IMR-90 (cell line): ENCODE data around the gene CDH1. TPM values are rescaled to one million over a fixed set of nuclear protein-coding genes. Genes with fewer than 3 reads are reported as not detected.

Experiments
- ATAC-seq: fragments of 200-7000 bp; cut with Tn5 transposase; 2 replicates; pipeline ENCODE4 v1.9.1; 2020; ENCODE audit warnings: low read depth, mild to moderate bottlenecking, moderate library complexity
- BruUV-seq: library from RNA; stranded (reverse); fragments of 400-500 nt; replicated peaks from 2 replicates; lab custom pipeline; 2021; lab: Mats Ljungman, UMichigan
- CTCF ChIA-PET: fragments of 300-600 bp; formaldehyde crosslinking; extraction: SDS; loops from one replicate; lab custom pipeline; 2021; ENCODE audit warnings: antibody characterized with exemption; lab: Yijun Ruan, JAX
- POLR2A ChIA-PET: fragments of 300-600 bp; sonication (Branson Sonifier 250); formaldehyde crosslinking; loops from one replicate; lab custom pipeline; 2022; ENCODE audit warnings: antibody characterized with exemption; ENCODE audit not compliant: unreplicated experiment; lab: Charles Lee
- DNase-seq: peaks from one replicate; pipeline ENCODE4 v3.0.0; 2013
- H2AFZ ChIP-seq: replicated peaks from 2 replicates; pipeline ENCODE3; 2013; ENCODE audit warnings: low read length, mild to moderate bottlenecking; ENCODE audit not compliant: poor library complexity
- H2AK5ac ChIP-seq: 2 replicates; pipeline ENCODE4 v1.6.1; 2013; ENCODE audit warnings: low read depth, low read length, inconsistent platforms
- H2AK9ac ChIP-seq: replicated peaks from 2 replicates; pipeline ENCODE3; 2013; ENCODE audit warnings: mild to moderate bottlenecking, low read depth, low read length, moderate library complexity; ENCODE audit not compliant: poor library complexity
- H2BK120ac ChIP-seq: 2 replicates; pipeline ENCODE4 v1.6.1; 2013; ENCODE audit warnings: low read depth, low read length, inconsistent platforms
- H2BK15ac ChIP-seq: 3 replicates; pipeline ENCODE4 v1.6.1; 2013; ENCODE audit warnings: low read depth, low read length, inconsistent platforms
- H2BK20ac ChIP-seq: 2 replicates; pipeline ENCODE4 v1.6.1; 2013; ENCODE audit warnings: low read depth, mild to moderate bottlenecking, inconsistent platforms, low read length, moderate library complexity
- H2BK5ac ChIP-seq: 2 replicates; pipeline ENCODE4 v1.6.1; 2013; ENCODE audit warnings: mild to moderate bottlenecking, low read depth, low read length, inconsistent platforms; ENCODE audit not compliant: poor library complexity, severe bottlenecking
- H3K14ac ChIP-seq: replicated peaks from 2 replicates; pipeline ENCODE4 v1.6.1; 2013; ENCODE audit warnings: low read depth, low read length, inconsistent platforms
- H3K18ac ChIP-seq: 2 replicates; pipeline ENCODE4 v1.6.1; 2013; ENCODE audit warnings: low read depth, low read length, control low read depth
- H3K23ac ChIP-seq: 2 replicates; pipeline ENCODE4 v1.6.1; 2013; ENCODE audit warnings: low read depth, low read length, inconsistent platforms
- H3K27ac ChIP-seq: 2 replicates; pipeline ENCODE4 v1.5.1; 2013; ENCODE audit warnings: mild to moderate bottlenecking, control low read depth, low read length; ENCODE audit not compliant: insufficient read depth
- H3K27me3 ChIP-seq: 2 replicates; pipeline ENCODE4 v1.6.1; 2013; ENCODE audit warnings: low read length; ENCODE audit not compliant: control insufficient read depth, insufficient read depth
- H3K36me3 ChIP-seq: 2 replicates; pipeline ENCODE4 v1.6.1; 2013; ENCODE audit warnings: low read length, mixed read lengths; ENCODE audit not compliant: control insufficient read depth, insufficient read depth
- H3K4ac ChIP-seq: 2 replicates; pipeline ENCODE4 v1.6.1; 2013; ENCODE audit warnings: low read depth, low read length, inconsistent platforms
- H3K4me1 ChIP-seq: 2 replicates; pipeline ENCODE4 v1.6.1; 2013; ENCODE audit warnings: low read length, mixed read lengths; ENCODE audit not compliant: control insufficient read depth, insufficient read depth
- H3K4me2 ChIP-seq: 2 replicates; pipeline ENCODE4 v1.6.1; 2013; ENCODE audit warnings: low read depth, mild to moderate bottlenecking, control low read depth, low read length, moderate library complexity
- H3K4me3 ChIP-seq: 2 replicates; pipeline ENCODE4 v1.5.1; 2013; ENCODE audit warnings: low read depth, mild to moderate bottlenecking, control low read depth, low read length, moderate library complexity; ENCODE audit not compliant: insufficient read depth
- H3K56ac ChIP-seq: 2 replicates; pipeline ENCODE4 v1.6.1; 2013; ENCODE audit warnings: low read length, inconsistent platforms; ENCODE audit not compliant: insufficient read depth; ENCODE audit errors: extremely low read depth
- H3K79me1 ChIP-seq, 2 experiments: 2 replicates each; pipeline ENCODE4 v1.6.1; 2013; ENCODE audit warnings: low read length in 2 of 2, inconsistent platforms in 1 of 2, low read depth in 1 of 2
- H3K9ac ChIP-seq: 2 replicates; pipeline ENCODE4 v1.6.1; 2013; ENCODE audit warnings: low read depth, low read length, control low read depth
- H3K9me1 ChIP-seq: 2 replicates; pipeline ENCODE4 v1.6.1; 2013; ENCODE audit warnings: low read length, inconsistent platforms; ENCODE audit not compliant: insufficient read depth
- H3K9me3 ChIP-seq: 2 replicates; pipeline ENCODE4 v1.6.1; 2013; ENCODE audit warnings: low read length; ENCODE audit not compliant: control insufficient read depth, insufficient read depth
- H4K20me1 ChIP-seq: 2 replicates; pipeline ENCODE4 v1.6.1; 2013; ENCODE audit warnings: low read length, inconsistent platforms; ENCODE audit not compliant: insufficient read depth
- H4K5ac ChIP-seq: 2 replicates; pipeline ENCODE4 v1.6.1; 2013; ENCODE audit warnings: mild to moderate bottlenecking, low read depth, low read length, control low read depth
- H4K8ac ChIP-seq, 2 experiments: 2 replicates each; pipeline ENCODE4 v1.6.1; 2013; ENCODE audit warnings: low read depth in 2 of 2, low read length in 2 of 2, control low read depth in 1 of 2, inconsistent platforms in 1 of 2
- H4K91ac ChIP-seq: 2 replicates; pipeline ENCODE4 v1.6.1; 2013; ENCODE audit warnings: low read depth, low read length, inconsistent platforms; ENCODE audit not compliant: insufficient read depth
- BHLHE40 ChIP-seq: fragments of 150-350 bp; IDR thresholded peaks from 2 replicates; pipeline ENCODE4 v1.6.1; 2016; ENCODE audit warnings: mild to moderate bottlenecking, low read depth, low read length
- FOS ChIP-seq: fragments of 150-350 bp; IDR thresholded peaks from 2 replicates; pipeline ENCODE4 v1.6.1; 2016; ENCODE audit warnings: low read depth, low read length
- MAZ ChIP-seq: IDR thresholded peaks from 2 replicates; pipeline ENCODE4 v1.6.1; 2012; ENCODE audit warnings: low read depth, mild to moderate bottlenecking, low read length, improper control_type of control experiment, moderate library complexity, borderline replicate concordance
- POLR2A ChIP-seq: IDR thresholded peaks from 2 replicates; pipeline ENCODE4 v1.6.1; 2012; ENCODE audit warnings: mild to moderate bottlenecking, low read depth, low read length
- RAD21 ChIP-seq: IDR thresholded peaks from 2 replicates; pipeline ENCODE4 v1.6.1; 2012; ENCODE audit warnings: low read length, improper control_type of control experiment
- RFX5 ChIP-seq: IDR thresholded peaks from 2 replicates; pipeline ENCODE4 v1.8.0; 2012; ENCODE audit warnings: low read depth, mild to moderate bottlenecking, low read length, moderate library complexity
- WGBS, 2 experiments: methylation state at CpG; one replicate each; pipeline versions ENCODE4 v1.1.5 to v1.1.7; 2013; ENCODE audit warnings: missing lambda C conversion rate in 2 of 2; ENCODE audit not compliant: insufficient read length in 1 of 2; ENCODE audit errors: extremely low coverage in 2 of 2; 5-methylcytosine and 5-hydroxymethylcytosine counted together
- dilution Hi-C: fragments of 300-500 bp; cut with HindIII; formaldehyde crosslinking; loops from one replicate; pipeline ENCODE4 v1.14.3; 2018; ENCODE audit warnings: low sequenced_read_pairs; ENCODE audit not compliant: unreplicated experiment
- in situ Hi-C: fragments of 300-500 bp; cut with MboI; formaldehyde crosslinking; loops from 3 replicates; pipeline ENCODE4 v1.14.3; 2019; ENCODE audit warnings: low sequenced_read_pairs, inconsistent platforms, mixed read lengths
- intact Hi-C: fragments of 100-400 bp; cut with micrococcal nuclease; formaldehyde crosslinking; loops from 2 replicates; pipeline ENCODE4 v1.10.0; 2022
- polyA plus RNA-seq, 3 experiments: library from polyadenylated mRNA; depleted of rRNA; stranded (reverse); fragments of >200 nt; gene quantifications; 2 replicates each; pipeline ENCODE4 v1.2.3, GENCODE V29; 2012; ENCODE audit warnings: low replicate concordance in 1 of 3
- total RNA-seq: library from RNA; depleted of rRNA; stranded (reverse); fragments of >200 nt; gene quantifications from 2 replicates; pipeline ENCODE4 v1.2.3, GENCODE V29; 2012
- TF ChIP-seq, protein P1 (sequence below): fragments of 150-350 bp; IDR thresholded peaks from 2 replicates; pipeline ENCODE4 v1.6.1; 2016; ENCODE audit warnings: low read depth, mild to moderate bottlenecking, low read length, moderate library complexity, borderline replicate concordance
- TF ChIP-seq, protein P2 (sequence below): conservative IDR thresholded peaks from 2 replicates; pipeline ENCODE4 v1.5.1; 2012; ENCODE audit warnings: mild to moderate bottlenecking, low read depth, low read length, improper control_type of control experiment

The CDH1 gene
- total and polyA plus RNA-seq, 2 of the 4 experiments (the other 2 are of a cell fraction), result under 0.01 TPM; not detected in 1

- no peak overlapping the region for H3K18ac ChIP-seq
- in situ Hi-C loops, result no loop called here
- H3K36me3 ChIP-seq, result no peaks in the 10 kb centered on the region
- no peak overlapping the region for H4K91ac ChIP-seq
- no peak overlapping the region for H3K56ac ChIP-seq
- ATAC-seq, result no peak
- no peak overlapping the region for H3K23ac ChIP-seq
- no peak for DNase-seq
- H2BK20ac ChIP-seq, result no peak overlapping the region
- BruUV-seq, result no TSS peak
- no peak overlapping the region for H3K27ac ChIP-seq
- no peak overlapping the region for H3K4me2 ChIP-seq
- peaks cover 4% of the 10 kb centered on the region; the same call in 1 of the 2 replicates for H3K9me3 ChIP-seq
- no peak overlapping the region for H3K4ac ChIP-seq
- H4K20me1 ChIP-seq, result no peaks in the 10 kb centered on the region
- H3K14ac ChIP-seq, result no peak overlapping the region
- no peak overlapping the region for H2BK15ac ChIP-seq
- H3K4me3 ChIP-seq, result no peak overlapping the region
- peaks cover 52% of the 10 kb centered on the region for H3K27me3 ChIP-seq
- H2AK5ac ChIP-seq, result no peak overlapping the region
- H4K5ac ChIP-seq, result no peak overlapping the region
- H2AFZ ChIP-seq, result no peak overlapping the region
- H3K79me1 ChIP-seq, result no peaks in the 10 kb centered on the region
- H3K9ac ChIP-seq, result no peak overlapping the region
- no peaks in the 10 kb centered on the region for H3K4me1 ChIP-seq
- H2BK120ac ChIP-seq, result no peak overlapping the region
- H2BK5ac ChIP-seq, result no peak overlapping the region
- intact Hi-C loops, result no loop called here
- TF ChIP-seq, protein P1, sequence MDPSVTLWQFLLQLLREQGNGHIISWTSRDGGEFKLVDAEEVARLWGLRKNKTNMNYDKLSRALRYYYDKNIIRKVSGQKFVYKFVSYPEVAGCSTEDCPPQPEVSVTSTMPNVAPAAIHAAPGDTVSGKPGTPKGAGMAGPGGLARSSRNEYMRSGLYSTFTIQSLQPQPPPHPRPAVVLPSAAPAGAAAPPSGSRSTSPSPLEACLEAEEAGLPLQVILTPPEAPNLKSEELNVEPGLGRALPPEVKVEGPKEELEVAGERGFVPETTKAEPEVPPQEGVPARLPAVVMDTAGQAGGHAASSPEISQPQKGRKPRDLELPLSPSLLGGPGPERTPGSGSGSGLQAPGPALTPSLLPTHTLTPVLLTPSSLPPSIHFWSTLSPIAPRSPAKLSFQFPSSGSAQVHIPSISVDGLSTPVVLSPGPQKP, result no peak
- TF ChIP-seq POLR2A (no peak), FOS (no peak), RFX5 (no peak), MAZ (no peak), RAD21 (no peak), BHLHE40 (no peak)
- TF ChIP-seq, protein P2, sequence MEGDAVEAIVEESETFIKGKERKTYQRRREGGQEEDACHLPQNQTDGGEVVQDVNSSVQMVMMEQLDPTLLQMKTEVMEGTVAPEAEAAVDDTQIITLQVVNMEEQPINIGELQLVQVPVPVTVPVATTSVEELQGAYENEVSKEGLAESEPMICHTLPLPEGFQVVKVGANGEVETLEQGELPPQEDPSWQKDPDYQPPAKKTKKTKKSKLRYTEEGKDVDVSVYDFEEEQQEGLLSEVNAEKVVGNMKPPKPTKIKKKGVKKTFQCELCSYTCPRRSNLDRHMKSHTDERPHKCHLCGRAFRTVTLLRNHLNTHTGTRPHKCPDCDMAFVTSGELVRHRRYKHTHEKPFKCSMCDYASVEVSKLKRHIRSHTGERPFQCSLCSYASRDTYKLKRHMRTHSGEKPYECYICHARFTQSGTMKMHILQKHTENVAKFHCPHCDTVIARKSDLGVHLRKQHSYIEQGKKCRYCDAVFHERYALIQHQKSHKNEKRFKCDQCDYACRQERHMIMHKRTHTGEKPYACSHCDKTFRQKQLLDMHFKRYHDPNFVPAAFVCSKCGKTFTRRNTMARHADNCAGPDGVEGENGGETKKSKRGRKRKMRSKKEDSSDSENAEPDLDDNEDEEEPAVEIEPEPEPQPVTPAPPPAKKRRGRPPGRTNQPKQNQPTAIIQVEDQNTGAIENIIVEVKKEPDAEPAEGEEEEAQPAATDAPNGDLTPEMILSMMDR, result no peak
- ChIA-PET CTCF (no interaction called here), POLR2A (no interaction called here)
- H3K9me1 ChIP-seq, result no peaks in the 10 kb centered on the region
- no CpG with 5 or more reads among the region's 2 CpGs for WGBS, 2 experiments
- H2AK9ac ChIP-seq, result no peak overlapping the region
- dilution Hi-C loops, result no loop called here
- no peak overlapping the region for H4K8ac ChIP-seq
These were observed 2.3 kb upstream of the CDH1 start for GRCh38 chr16:68734782-68735181.
